HEK293 (cell line): Measurements from ENCODE around the gene F11.

Source experiments
- CTCF ChIA-PET: fragments of 350-600 bp; formaldehyde crosslinking; extraction: SDS; loops from one replicate; lab custom pipeline; 2021; ENCODE audit warnings: antibody characterized with exemption; lab: Yijun Ruan, JAX
- POLR2A ChIA-PET: fragments of 300-600 bp; formaldehyde crosslinking; extraction: SDS; loops from one replicate; lab custom pipeline; 2020; ENCODE audit warnings: antibody characterized with exemption, inconsistent platforms; lab: Yijun Ruan, JAX
- H3K27ac ChIP-seq: fragments of 200-500 bp; sonication (Bioruptor generic); 2 replicates; pipeline ENCODE4 v1.5.1; 2014; ENCODE audit warnings: low read depth, low read length, control low read depth, inconsistent platforms; ENCODE audit errors: extremely low read depth
- H3K36me3 ChIP-seq, 2 experiments: fragments of 200-500 bp in 1 of 2; sonication (Bioruptor generic) in 1 of 2; 1 replicate in 1 of 2; 2 replicates in 1 of 2; pipeline ENCODE4 v1.5.1; 2014 to 2017; ENCODE audit warnings: inconsistent platforms in 2 of 2, low read length in 2 of 2; ENCODE audit not compliant: control insufficient read depth in 2 of 2, insufficient read depth in 1 of 2
- H3K4me1 ChIP-seq: fragments of 200-500 bp; sonication (Bioruptor generic); 2 replicates; pipeline ENCODE4 v1.5.1; 2014; ENCODE audit warnings: mild to moderate bottlenecking, low read length, inconsistent platforms; ENCODE audit not compliant: control insufficient read depth, insufficient read depth
- H3K4me3 ChIP-seq: 2 replicates; pipeline ENCODE4 v1.5.1; 2011; ENCODE audit warnings: low read depth, mild to moderate bottlenecking, control low read depth, low read length, moderate library complexity
- H3K9me3 ChIP-seq: fragments of 200-500 bp; sonication (Bioruptor generic); 2 replicates; pipeline ENCODE4 v1.5.1; 2014; ENCODE audit warnings: low read depth, low read length, inconsistent platforms; ENCODE audit not compliant: control insufficient read depth, insufficient read depth
- FEZF1 ChIP-seq: fragments of 450-650 bp; formaldehyde crosslinking; IDR thresholded peaks from 2 replicates; pipeline ENCODE4 v1.5.1; 2016; ENCODE audit warnings: missing biosample characterization, missing genetic modification characterization
- SALL2 ChIP-seq: fragments of 450-650 bp; formaldehyde crosslinking; IDR thresholded peaks from 2 replicates; pipeline ENCODE4 v1.5.0; 2017; ENCODE audit warnings: missing biosample characterization, mild to moderate bottlenecking, missing genetic modification characterization, borderline replicate concordance
- SCRT1 ChIP-seq: fragments of 450-650 bp; formaldehyde crosslinking; IDR thresholded peaks from 2 replicates; pipeline ENCODE4 v1.5.1; 2016; ENCODE audit warnings: missing biosample characterization, missing genetic modification characterization, borderline replicate concordance
- ZFP3 ChIP-seq: fragments of 450-650 bp; formaldehyde crosslinking; IDR thresholded peaks from 2 replicates; pipeline ENCODE4 v1.5.1; 2016; ENCODE audit warnings: low read depth, missing biosample characterization, missing genetic modification characterization
- ZNF140 ChIP-seq: fragments of 450-650 bp; formaldehyde crosslinking; IDR thresholded peaks from 2 replicates; pipeline ENCODE4 v1.5.1; 2016; ENCODE audit warnings: missing biosample characterization, missing genetic modification characterization
- ZNF19 ChIP-seq: fragments of 450-650 bp; formaldehyde crosslinking; IDR thresholded peaks from 2 replicates; pipeline ENCODE4; 2016; ENCODE audit warnings: missing biosample characterization, missing genetic modification characterization, low read depth
- ZNF302 ChIP-seq: fragments of 450-650 bp; formaldehyde crosslinking; IDR thresholded peaks from 2 replicates; pipeline ENCODE4 v1.5.1; 2016; ENCODE audit warnings: missing biosample characterization, missing genetic modification characterization, low read depth
- ZNF324 ChIP-seq: fragments of 450-650 bp; formaldehyde crosslinking; IDR thresholded peaks from 2 replicates; pipeline ENCODE4 v1.5.1; 2016; ENCODE audit warnings: missing biosample characterization, missing genetic modification characterization
- ZNF354C ChIP-seq: fragments of 450-650 bp; formaldehyde crosslinking; IDR thresholded peaks from 2 replicates; pipeline ENCODE4 v1.5.1; 2016; ENCODE audit warnings: missing biosample characterization, missing genetic modification characterization, low read depth, borderline replicate concordance
- ZNF501 ChIP-seq: fragments of 450-650 bp; formaldehyde crosslinking; IDR thresholded peaks from 2 replicates; pipeline ENCODE4 v1.5.1; 2016; ENCODE audit warnings: missing biosample characterization, missing genetic modification characterization
- ZNF521 ChIP-seq: fragments of 450-650 bp; formaldehyde crosslinking; IDR thresholded peaks from 2 replicates; pipeline ENCODE4 v1.5.1; 2017; ENCODE audit warnings: missing biosample characterization, mild to moderate bottlenecking, missing genetic modification characterization
- ZNF530 ChIP-seq: fragments of 450-650 bp; formaldehyde crosslinking; IDR thresholded peaks from 2 replicates; pipeline ENCODE4 v1.5.1; 2016; ENCODE audit warnings: low read depth, missing biosample characterization, missing genetic modification characterization
- ZNF555 ChIP-seq: fragments of 450-650 bp; formaldehyde crosslinking; conservative IDR thresholded peaks from 2 replicates; pipeline ENCODE4 v1.5.1; 2017; ENCODE audit warnings: missing biosample characterization, mild to moderate bottlenecking, missing genetic modification characterization, inconsistent platforms
- ZNF610 ChIP-seq: fragments of 450-650 bp; formaldehyde crosslinking; IDR thresholded peaks from 2 replicates; pipeline ENCODE4 v1.5.1; 2016; ENCODE audit warnings: missing biosample characterization, missing genetic modification characterization, borderline replicate concordance
- ZNF704 ChIP-seq: fragments of 450-650 bp; formaldehyde crosslinking; IDR thresholded peaks from 2 replicates; pipeline ENCODE4 v1.5.1; 2016; ENCODE audit warnings: missing biosample characterization, missing genetic modification characterization
- ZNF791 ChIP-seq: fragments of 450-650 bp; formaldehyde crosslinking; IDR thresholded peaks from 2 replicates; pipeline ENCODE4 v1.5.1; 2016; ENCODE audit warnings: missing biosample characterization, missing genetic modification characterization
- ZNF792 ChIP-seq: fragments of 450-650 bp; formaldehyde crosslinking; IDR thresholded peaks from 2 replicates; pipeline ENCODE4 v1.5.1; 2016; ENCODE audit warnings: missing biosample characterization, missing genetic modification characterization
- ZSCAN18 ChIP-seq: fragments of 450-650 bp; formaldehyde crosslinking; IDR thresholded peaks from 2 replicates; pipeline ENCODE4 v1.5.1; 2016; ENCODE audit warnings: missing biosample characterization, missing genetic modification characterization
- TF ChIP-seq, protein P1 (sequence below): fragments of 450-650 bp; formaldehyde crosslinking; IDR thresholded peaks from 2 replicates; pipeline ENCODE4 v1.5.1; 2016; ENCODE audit warnings: missing biosample characterization, missing genetic modification characterization

Gene F11

DNA sequence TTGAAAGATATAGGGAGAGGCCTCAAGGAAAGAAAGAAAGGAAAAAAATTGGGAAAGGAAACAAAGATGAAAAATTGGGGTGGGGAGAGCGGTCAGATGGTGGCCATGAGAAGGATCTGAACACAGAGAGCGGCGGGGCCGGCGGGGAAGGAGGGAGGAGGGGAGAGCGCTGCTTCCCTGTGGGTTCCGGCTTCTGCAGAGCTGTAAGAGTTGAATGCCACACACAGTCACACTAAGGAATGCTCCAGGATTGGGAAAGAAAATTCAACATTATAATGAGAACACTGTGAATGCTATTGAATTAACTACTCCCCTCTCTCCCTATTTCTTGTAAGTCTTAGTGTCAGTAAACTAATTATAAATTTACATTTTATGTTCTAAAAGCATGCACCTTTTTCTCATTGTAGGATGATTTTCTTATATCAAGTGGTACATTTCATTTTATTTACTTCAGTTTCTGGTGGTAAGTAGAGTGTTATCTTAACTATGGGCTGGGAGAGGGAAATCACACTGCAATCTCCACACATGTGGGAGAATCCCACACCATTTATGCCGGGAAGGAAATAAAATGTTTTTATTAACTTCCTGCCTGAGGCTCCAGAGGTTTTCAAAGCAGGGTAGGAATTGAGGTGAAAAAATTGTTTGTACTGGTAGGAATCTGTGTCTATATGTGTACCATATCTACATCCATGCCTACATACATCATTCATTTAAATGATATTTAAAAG, 904 bp downstream of the F11 start:
- Histone ChIP-seq H3K9me3 (no peaks in the 10 kb centered on the region), H3K4me3 (no peak overlapping the region), H3K27ac (no peak overlapping the region), H3K36me3 (no peaks in the 10 kb centered on the region), H3K4me1 (no peaks in the 10 kb centered on the region)
- TF ChIP-seq, protein P1, sequence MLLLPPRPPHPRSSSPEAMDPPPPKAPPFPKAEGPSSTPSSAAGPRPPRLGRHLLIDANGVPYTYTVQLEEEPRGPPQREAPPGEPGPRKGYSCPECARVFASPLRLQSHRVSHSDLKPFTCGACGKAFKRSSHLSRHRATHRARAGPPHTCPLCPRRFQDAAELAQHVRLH (tag by site-specific recombination): no peak
- TF ChIP-seq ZNF791 (no peak), ZNF530 (no peak)
- ChIA-PET CTCF (interaction anchor here (0.5 kb wide), 1 partner anchor 1728 kb away, joined by 3 read pairs; no protein-coding TSS in a partner anchor), POLR2A (no interaction called here)

GRCh38 chr4:186271081-186271678, 5.2 kb downstream of the F11 start:
- no peak overlapping the region for H3K27ac ChIP-seq
- no peak overlapping the region for H3K4me3 ChIP-seq
- TF ChIP-seq SALL2 (tag by site-specific recombination): no peak
- TF ChIP-seq ZNF19 (tag by site-specific recombination): no peak
- TF ChIP-seq ZSCAN18 (tag by site-specific recombination): no peak
- TF ChIP-seq ZNF324 (tag by site-specific recombination): no peak
- TF ChIP-seq ZNF140 (tag by site-specific recombination): no peak
- no peak for TF ChIP-seq ZNF704 (tag by site-specific recombination)
- no peak for TF ChIP-seq ZNF792 (tag by site-specific recombination)
- TF ChIP-seq ZNF501 (tag by site-specific recombination): no peak
- no peak for TF ChIP-seq SCRT1 (tag by site-specific recombination)
- TF ChIP-seq ZNF555 (tag by site-specific recombination): no peak
- TF ChIP-seq ZNF302: no peak
- no peak for TF ChIP-seq ZNF610 (tag by site-specific recombination)
- TF ChIP-seq ZNF354C (tag by site-specific recombination): no peak
- TF ChIP-seq FEZF1 (tag by site-specific recombination): no peak
- TF ChIP-seq ZFP3 (tag by site-specific recombination): no peak
- no peak for TF ChIP-seq ZNF521 (tag by site-specific recombination)
- ChIA-PET CTCF (no interaction called here), POLR2A (no interaction called here)
- no peaks in the 10 kb centered on the region for H3K4me1 ChIP-seq
- H3K36me3 ChIP-seq: no peaks in the 10 kb centered on the region
- no peaks in the 10 kb centered on the region for H3K9me3 ChIP-seq
